SU-DHL-6 (cell line): ENCODE measurements around the gene AQP9.

Source experiments
- CTCF ChIP-seq: fragments of 200-600 bp; sonication (generic); IDR thresholded peaks from one replicate; pipeline ENCODE4 v1.5.1; 2017; ENCODE audit warnings: antibody characterized with exemption, mild to moderate bottlenecking, low read length, moderate library complexity; ENCODE audit not compliant: insufficient read depth, poor library complexity, severe bottlenecking
- EZH2phosphoT487 ChIP-seq: fragments of 200-600 bp; sonication (generic), shearing (Covaris generic); conservative IDR thresholded peaks from 2 replicates; pipeline ENCODE4 v1.6.1; 2018; ENCODE audit warnings: mild to moderate bottlenecking, antibody characterized with exemption, low read length, moderate library complexity, mixed read lengths

- TF ChIP-seq CTCF: no peak
- TF ChIP-seq EZH2phosphoT487: no peak
These were observed 12.8 kb upstream of the AQP9 start for GRCh38 chr15:58125333-58125732.
